ENCODE measurements around the gene HSFX1. TPM values are rescaled to one million over a fixed set of nuclear protein-coding genes. Genes with fewer than 3 reads are reported as not detected.

Gene HSFX1
- total RNA-seq, 1 donor from 2014 or later = 0.40 TPM

DNA sequence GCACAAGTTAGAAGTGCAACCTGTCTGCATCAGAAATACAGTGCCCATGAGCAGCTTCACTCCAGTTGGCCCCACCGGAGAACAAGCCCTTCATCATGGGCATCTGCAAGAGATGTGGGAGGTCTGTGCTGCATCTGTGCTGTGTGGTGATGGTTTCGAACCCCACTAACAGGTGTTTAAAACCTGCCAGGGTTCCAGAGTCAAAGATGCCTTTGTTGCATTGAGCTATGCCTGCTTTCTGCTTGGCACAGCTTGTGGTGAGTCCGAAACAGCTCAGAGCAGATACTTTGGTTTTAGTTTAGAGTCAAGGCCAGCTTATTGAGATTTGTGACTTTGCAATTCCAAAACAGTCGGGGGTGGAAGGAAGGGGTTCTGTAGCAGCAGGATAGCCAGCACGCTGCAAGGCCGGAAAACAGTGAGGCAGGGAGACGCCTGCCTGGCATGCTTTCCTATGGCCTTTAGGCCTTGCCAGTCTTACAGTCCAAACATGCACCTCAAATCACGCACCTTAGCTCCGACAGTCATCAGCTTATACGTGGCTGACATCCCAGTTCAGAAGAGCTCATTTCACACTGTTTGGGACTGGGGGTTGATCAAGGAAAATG lies 29.7 kb downstream of the HSFX1 start:
- no peak for DNase-seq (ENCODE audit: low read depth, low spot score)

DNA sequence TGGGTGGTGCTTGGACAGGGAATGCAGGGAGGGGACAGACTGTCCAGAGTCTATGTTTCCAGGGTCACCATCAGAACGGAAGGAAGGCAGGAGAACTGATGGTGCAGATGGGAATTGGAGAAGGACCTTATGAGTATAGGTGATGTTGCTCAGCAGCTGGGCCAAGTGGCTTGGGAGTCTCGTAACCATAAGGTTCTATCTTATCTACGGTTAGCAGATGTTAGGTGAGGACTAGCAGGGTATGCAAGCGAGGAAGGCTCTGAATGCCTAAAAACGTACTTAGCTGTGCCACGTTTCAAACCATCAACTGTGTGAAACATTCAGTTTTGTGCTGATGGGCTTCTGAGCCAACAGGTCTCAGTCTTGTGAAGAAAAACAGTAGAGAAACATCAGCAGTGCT lies 30.2 kb downstream of the HSFX1 start:
- no peak for DNase-seq (ENCODE audit: low read depth, low spot score)

DNA sequence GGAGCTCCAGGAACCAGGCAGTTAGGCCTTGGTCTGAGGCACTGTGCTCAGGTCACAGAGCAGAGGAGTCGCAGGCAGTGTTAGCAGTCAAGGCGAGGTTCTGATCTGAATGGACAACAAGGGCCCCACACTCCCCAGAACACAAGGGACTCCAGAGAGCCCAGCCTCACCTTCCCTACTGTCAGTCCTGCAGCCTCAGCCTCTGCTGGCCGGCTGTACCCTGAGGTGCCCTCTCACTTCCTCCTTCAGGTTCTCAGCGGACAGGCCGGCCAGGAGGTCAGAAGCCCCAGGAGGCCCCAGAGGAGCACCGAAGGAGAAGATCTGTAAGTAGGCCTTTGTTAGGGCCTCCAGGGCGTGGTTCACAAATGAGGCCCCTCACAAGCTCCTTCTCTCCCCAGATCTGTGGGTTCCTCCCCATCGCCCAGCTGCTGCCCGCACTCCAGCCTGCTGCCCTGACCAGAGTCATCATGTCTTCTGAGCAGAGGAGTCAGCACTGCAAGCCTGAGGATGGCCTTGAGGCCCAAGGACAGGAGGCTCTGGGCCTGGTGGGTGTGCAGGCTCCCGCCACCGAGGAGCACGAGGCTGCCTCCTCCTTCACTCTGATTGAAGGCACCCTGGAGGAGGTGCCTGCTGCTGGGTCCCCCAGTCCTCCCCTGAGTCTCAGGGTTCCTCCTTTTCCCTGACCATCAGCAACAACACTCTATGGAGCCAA lies 34.0 kb downstream of the HSFX1 start:
- DNase-seq (ENCODE audit: low read depth, low spot score) = no peak

DNA sequence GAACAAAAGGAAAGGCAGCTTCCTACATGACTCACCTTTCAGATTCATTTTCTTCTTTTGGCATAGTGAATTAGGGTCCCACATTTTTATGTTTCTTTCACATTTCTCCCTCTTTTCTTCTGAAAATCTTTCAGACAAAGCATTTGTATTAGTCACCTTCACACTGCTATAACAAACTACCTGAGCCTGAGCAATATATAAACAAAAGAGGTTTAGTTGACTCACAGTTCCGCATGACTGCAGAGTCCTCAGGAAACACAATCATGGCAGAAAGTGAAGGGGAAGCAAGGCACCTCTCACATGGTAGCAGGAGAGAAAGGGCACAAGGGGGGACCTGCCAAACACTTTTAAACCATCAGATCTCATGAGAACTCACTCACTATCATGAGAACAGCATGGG lies 44.8 kb downstream of the HSFX1 start:
- DNase-seq (ENCODE audit: low read depth, low spot score) = no peak

DNA sequence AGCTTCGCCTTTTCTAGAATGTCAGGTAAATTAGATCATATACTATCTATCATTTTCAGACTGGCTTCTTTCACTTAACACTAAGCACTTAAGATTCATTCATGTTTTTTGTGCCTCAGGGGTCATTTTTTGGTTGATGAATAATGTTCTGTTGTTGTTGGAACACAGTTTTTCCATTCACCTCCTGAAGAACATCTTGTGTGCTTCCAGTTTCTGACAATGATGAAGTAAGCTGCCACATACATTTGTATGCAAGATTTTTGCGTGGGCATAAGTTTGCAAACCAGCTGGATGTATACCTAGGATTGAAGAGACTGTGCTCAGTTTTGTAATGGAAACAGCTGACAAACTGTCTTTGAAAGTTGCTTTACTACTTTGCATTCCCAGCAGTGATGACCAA lies 45.5 kb downstream of the HSFX1 start:
- no peak for DNase-seq (ENCODE audit: low read depth, low spot score)

DNA sequence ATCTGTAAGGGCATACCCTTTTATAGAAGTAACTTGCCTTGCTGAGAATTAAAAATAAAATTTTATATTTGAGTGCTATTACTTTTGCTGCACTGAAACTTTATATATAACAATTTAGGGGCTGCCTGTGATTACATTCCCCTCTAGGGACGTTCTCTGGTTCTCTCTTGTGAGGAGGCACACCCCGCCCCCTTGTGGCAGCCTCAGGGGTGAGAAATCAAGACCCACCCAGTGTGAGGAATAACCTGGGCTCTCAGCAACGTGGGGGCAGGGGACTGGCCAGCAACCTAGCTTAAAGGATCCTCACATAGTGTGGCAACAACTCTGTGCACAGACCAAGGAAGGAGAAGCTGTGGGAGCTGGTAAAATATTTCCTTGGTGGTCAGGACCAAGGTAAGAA lies 51.6 kb downstream of the HSFX1 start:
- no peak for DNase-seq (ENCODE audit: low read depth, low spot score)

Other genes starting within 250 kb of the HSFX1 start
- 14.2 and 17.8 TPM in 2 replicates for gene EOLA1, start 233.1 kb upstream of the HSFX1 start, total RNA-seq
- not detected in 2 replicates for gene HSFX3, start 224.1 kb upstream of the HSFX1 start, total RNA-seq
- not detected in 2 replicates for gene MAGEA9B, start 186.6 kb upstream of the HSFX1 start, total RNA-seq
- gene HSFX2, start 178.8 kb upstream of the HSFX1 start, total RNA-seq = 0.21 TPM in 1 of 2 replicates, not detected in the other
- gene TMEM185A, start 142.3 kb upstream of the HSFX1 start, total RNA-seq = 16.2 and 19.1 TPM in 2 replicates
- gene MAGEA11, start 62.0 kb upstream of the HSFX1 start, total RNA-seq = not detected in 2 replicates
- gene MAGEA9, start 7.9 kb downstream of the HSFX1 start, total RNA-seq = not detected in 2 replicates
- gene MAGEA8, start 107.1 kb downstream of the HSFX1 start, total RNA-seq = not detected in 2 replicates
- not detected in 2 replicates for gene HSFX4, start 155.5 kb downstream of the HSFX1 start, total RNA-seq
- gene EOLA2, start 164.4 kb downstream of the HSFX1 start, total RNA-seq = 26.3 and 29.3 TPM in 2 replicates